IMR-90 (cell line): Measurements from ENCODE around the gene MRE11. TPM values are rescaled to one million over a fixed set of nuclear protein-coding genes. Genes with fewer than 3 reads are reported as not detected.

ENCODE experiments used
- ATAC-seq: fragments of 200-7000 bp; cut with Tn5 transposase; 2 replicates; pipeline ENCODE4 v1.9.1; 2020; ENCODE audit warnings: low read depth, mild to moderate bottlenecking, moderate library complexity
- BruUV-seq: library from RNA; stranded (reverse); fragments of 400-500 nt; replicated peaks from 2 replicates; lab custom pipeline; 2021; lab: Mats Ljungman, UMichigan
- CTCF ChIA-PET: fragments of 300-600 bp; formaldehyde crosslinking; extraction: SDS; loops from one replicate; lab custom pipeline; 2021; ENCODE audit warnings: antibody characterized with exemption; lab: Yijun Ruan, JAX
- POLR2A ChIA-PET: fragments of 300-600 bp; sonication (Branson Sonifier 250); formaldehyde crosslinking; loops from one replicate; lab custom pipeline; 2022; ENCODE audit warnings: antibody characterized with exemption; ENCODE audit not compliant: unreplicated experiment; lab: Charles Lee
- DNase-seq: peaks from one replicate; pipeline ENCODE4 v3.0.0; 2013
- H2AFZ ChIP-seq: replicated peaks from 2 replicates; pipeline ENCODE3; 2013; ENCODE audit warnings: low read length, mild to moderate bottlenecking; ENCODE audit not compliant: poor library complexity
- H2AK5ac ChIP-seq: 2 replicates; pipeline ENCODE4 v1.6.1; 2013; ENCODE audit warnings: low read depth, low read length, inconsistent platforms
- H2AK9ac ChIP-seq: replicated peaks from 2 replicates; pipeline ENCODE3; 2013; ENCODE audit warnings: mild to moderate bottlenecking, low read depth, low read length, moderate library complexity; ENCODE audit not compliant: poor library complexity
- H2BK120ac ChIP-seq: 2 replicates; pipeline ENCODE4 v1.6.1; 2013; ENCODE audit warnings: low read depth, low read length, inconsistent platforms
- H2BK15ac ChIP-seq: 3 replicates; pipeline ENCODE4 v1.6.1; 2013; ENCODE audit warnings: low read depth, low read length, inconsistent platforms
- H2BK20ac ChIP-seq: 2 replicates; pipeline ENCODE4 v1.6.1; 2013; ENCODE audit warnings: low read depth, mild to moderate bottlenecking, inconsistent platforms, low read length, moderate library complexity
- H2BK5ac ChIP-seq: 2 replicates; pipeline ENCODE4 v1.6.1; 2013; ENCODE audit warnings: mild to moderate bottlenecking, low read depth, low read length, inconsistent platforms; ENCODE audit not compliant: poor library complexity, severe bottlenecking
- H3K14ac ChIP-seq: replicated peaks from 2 replicates; pipeline ENCODE4 v1.6.1; 2013; ENCODE audit warnings: low read depth, low read length, inconsistent platforms
- H3K18ac ChIP-seq: 2 replicates; pipeline ENCODE4 v1.6.1; 2013; ENCODE audit warnings: low read depth, low read length, control low read depth
- H3K23ac ChIP-seq: 2 replicates; pipeline ENCODE4 v1.6.1; 2013; ENCODE audit warnings: low read depth, low read length, inconsistent platforms
- H3K27ac ChIP-seq: 2 replicates; pipeline ENCODE4 v1.5.1; 2013; ENCODE audit warnings: mild to moderate bottlenecking, control low read depth, low read length; ENCODE audit not compliant: insufficient read depth
- H3K27me3 ChIP-seq: 2 replicates; pipeline ENCODE4 v1.6.1; 2013; ENCODE audit warnings: low read length; ENCODE audit not compliant: control insufficient read depth, insufficient read depth
- H3K36me3 ChIP-seq: 2 replicates; pipeline ENCODE4 v1.6.1; 2013; ENCODE audit warnings: low read length, mixed read lengths; ENCODE audit not compliant: control insufficient read depth, insufficient read depth
- H3K4ac ChIP-seq: 2 replicates; pipeline ENCODE4 v1.6.1; 2013; ENCODE audit warnings: low read depth, low read length, inconsistent platforms
- H3K4me1 ChIP-seq: 2 replicates; pipeline ENCODE4 v1.6.1; 2013; ENCODE audit warnings: low read length, mixed read lengths; ENCODE audit not compliant: control insufficient read depth, insufficient read depth
- H3K4me2 ChIP-seq: 2 replicates; pipeline ENCODE4 v1.6.1; 2013; ENCODE audit warnings: low read depth, mild to moderate bottlenecking, control low read depth, low read length, moderate library complexity
- H3K4me3 ChIP-seq: 2 replicates; pipeline ENCODE4 v1.5.1; 2013; ENCODE audit warnings: low read depth, mild to moderate bottlenecking, control low read depth, low read length, moderate library complexity; ENCODE audit not compliant: insufficient read depth
- H3K56ac ChIP-seq: 2 replicates; pipeline ENCODE4 v1.6.1; 2013; ENCODE audit warnings: low read length, inconsistent platforms; ENCODE audit not compliant: insufficient read depth; ENCODE audit errors: extremely low read depth
- H3K79me1 ChIP-seq, 2 experiments: 2 replicates each; pipeline ENCODE4 v1.6.1; 2013; ENCODE audit warnings: low read length in 2 of 2, inconsistent platforms in 1 of 2, low read depth in 1 of 2
- H3K9ac ChIP-seq: 2 replicates; pipeline ENCODE4 v1.6.1; 2013; ENCODE audit warnings: low read depth, low read length, control low read depth
- H3K9me1 ChIP-seq: 2 replicates; pipeline ENCODE4 v1.6.1; 2013; ENCODE audit warnings: low read length, inconsistent platforms; ENCODE audit not compliant: insufficient read depth
- H3K9me3 ChIP-seq: 2 replicates; pipeline ENCODE4 v1.6.1; 2013; ENCODE audit warnings: low read length; ENCODE audit not compliant: control insufficient read depth, insufficient read depth
- H4K20me1 ChIP-seq: 2 replicates; pipeline ENCODE4 v1.6.1; 2013; ENCODE audit warnings: low read length, inconsistent platforms; ENCODE audit not compliant: insufficient read depth
- H4K5ac ChIP-seq: 2 replicates; pipeline ENCODE4 v1.6.1; 2013; ENCODE audit warnings: mild to moderate bottlenecking, low read depth, low read length, control low read depth
- H4K8ac ChIP-seq, 2 experiments: 2 replicates each; pipeline ENCODE4 v1.6.1; 2013; ENCODE audit warnings: low read depth in 2 of 2, low read length in 2 of 2, control low read depth in 1 of 2, inconsistent platforms in 1 of 2
- H4K91ac ChIP-seq: 2 replicates; pipeline ENCODE4 v1.6.1; 2013; ENCODE audit warnings: low read depth, low read length, inconsistent platforms; ENCODE audit not compliant: insufficient read depth
- BHLHE40 ChIP-seq: fragments of 150-350 bp; IDR thresholded peaks from 2 replicates; pipeline ENCODE4 v1.6.1; 2016; ENCODE audit warnings: mild to moderate bottlenecking, low read depth, low read length
- CEBPB ChIP-seq: IDR thresholded peaks from 2 replicates; pipeline ENCODE4 v1.6.1; 2012; ENCODE audit warnings: low read depth, low read length, improper control_type of control experiment
- CHD1 ChIP-seq: IDR thresholded peaks from 2 replicates; pipeline ENCODE4 v1.6.1; 2012; ENCODE audit warnings: low read depth, low read length, improper control_type of control experiment
- CTCF ChIP-seq: conservative IDR thresholded peaks from 2 replicates; pipeline ENCODE4 v1.5.1; 2012; ENCODE audit warnings: mild to moderate bottlenecking, low read depth, low read length, improper control_type of control experiment
- MAFK ChIP-seq: IDR thresholded peaks from 2 replicates; pipeline ENCODE4 v1.6.1; 2012; ENCODE audit warnings: low read depth, low read length, improper control_type of control experiment
- MXI1 ChIP-seq: IDR thresholded peaks from 2 replicates; pipeline ENCODE4 v1.6.1; 2012; ENCODE audit warnings: low read depth, mild to moderate bottlenecking, low read length, moderate library complexity, borderline replicate concordance
- POLR2A ChIP-seq: IDR thresholded peaks from 2 replicates; pipeline ENCODE4 v1.6.1; 2012; ENCODE audit warnings: mild to moderate bottlenecking, low read depth, low read length
- RAD21 ChIP-seq: IDR thresholded peaks from 2 replicates; pipeline ENCODE4 v1.6.1; 2012; ENCODE audit warnings: low read length, improper control_type of control experiment
- RCOR1 ChIP-seq: IDR thresholded peaks from 2 replicates; pipeline ENCODE4 v1.6.1; 2012; ENCODE audit warnings: mild to moderate bottlenecking, low read length, improper control_type of control experiment; ENCODE audit not compliant: insufficient replicate concordance
- SMC3 ChIP-seq: fragments of 150-350 bp; IDR thresholded peaks from 2 replicates; pipeline ENCODE4 v1.6.1; 2016; ENCODE audit warnings: low read depth, mild to moderate bottlenecking, antibody characterized with exemption, low read length, moderate library complexity
- USF2 ChIP-seq: fragments of 150-350 bp; IDR thresholded peaks from 2 replicates; pipeline ENCODE4 v1.6.1; 2017; ENCODE audit warnings: mild to moderate bottlenecking, antibody characterized with exemption, low read length, low read depth
- WGBS, 2 experiments: methylation state at CpG; one replicate each; pipeline versions ENCODE4 v1.1.5 to v1.1.7; 2013; ENCODE audit warnings: missing lambda C conversion rate in 2 of 2; ENCODE audit not compliant: insufficient read length in 1 of 2; ENCODE audit errors: extremely low coverage in 2 of 2; 5-methylcytosine and 5-hydroxymethylcytosine counted together
- dilution Hi-C: fragments of 300-500 bp; cut with HindIII; formaldehyde crosslinking; loops from one replicate; pipeline ENCODE4 v1.14.3; 2018; ENCODE audit warnings: low sequenced_read_pairs; ENCODE audit not compliant: unreplicated experiment
- in situ Hi-C: fragments of 300-500 bp; cut with MboI; formaldehyde crosslinking; loops from 3 replicates; pipeline ENCODE4 v1.14.3; 2019; ENCODE audit warnings: low sequenced_read_pairs, inconsistent platforms, mixed read lengths
- intact Hi-C: fragments of 100-400 bp; cut with micrococcal nuclease; formaldehyde crosslinking; loops from 2 replicates; pipeline ENCODE4 v1.10.0; 2022
- polyA plus RNA-seq, 3 experiments: library from polyadenylated mRNA; depleted of rRNA; stranded (reverse); fragments of >200 nt; gene quantifications; 2 replicates each; pipeline ENCODE4 v1.2.3, GENCODE V29; 2012; ENCODE audit warnings: low replicate concordance in 1 of 3
- total RNA-seq: library from RNA; depleted of rRNA; stranded (reverse); fragments of >200 nt; gene quantifications from 2 replicates; pipeline ENCODE4 v1.2.3, GENCODE V29; 2012

The MRE11 gene
- total and polyA plus RNA-seq, 2 of the 4 experiments (the other 2 are of a cell fraction): 9.0 to 15.6 TPM

GRCh38 chr11:94400839-94401772 lies 92.5 kb downstream of the MRE11 start, which contains the start of gene GPR83:
GPR83 (minus strand) TSS chr11:94401419; CDS start chr11:94401247, 172 bp downstream.
- H3K4ac ChIP-seq: no peak within 1 kb of the TSS
- peak within 1 kb of the TSS; percentile 90 for H2AFZ ChIP-seq
- no peaks in the 10 kb centered on the region for H3K79me1 ChIP-seq
- H2BK15ac ChIP-seq: no peak within 1 kb of the TSS
- TF ChIP-seq SMC3 (no peak), BHLHE40 (no peak), CTCF (no peak), USF2 (no peak), MXI1 (no peak), CHD1 (no peak), RAD21 (no peak), CEBPB (no peak), RCOR1 (no peak), MAFK (no peak), POLR2A (no peak)
- no peak within 1 kb of the TSS for H3K56ac ChIP-seq
- H3K4me1 ChIP-seq: peaks cover 4% of the 10 kb centered on the region; the same call in 1 of the 2 replicates
- no peak within 1 kb of the TSS for H2BK20ac ChIP-seq
- no peak within 1 kb of the TSS for H4K8ac ChIP-seq
- peaks cover 37% of the 10 kb centered on the region for H3K27me3 ChIP-seq
- no peak within 1 kb of the TSS for H3K9ac ChIP-seq
- no peak within 1 kb of the TSS for H4K91ac ChIP-seq
- H3K4me3 ChIP-seq: peak within 1 kb of the TSS; percentile 36
- no peak within 1 kb of the TSS for H4K5ac ChIP-seq
- H4K20me1 ChIP-seq: no peaks in the 10 kb centered on the region
- in situ Hi-C loops: no loop called here
- dilution Hi-C loops: no loop called here
- H2BK120ac ChIP-seq: no peak within 1 kb of the TSS
- H3K27ac ChIP-seq: no peak within 1 kb of the TSS
- ChIA-PET CTCF (interaction anchor here (0.6 kb wide), 1 partner anchor 480 kb away, joined by 3 read pairs; no protein-coding TSS in a partner anchor), POLR2A (no interaction called here)
- 11% methylated on average over 7 of the region's 73 CpGs; no CpG with 5 or more reads in 1 of the 2 experiments for WGBS, 2 experiments
- intact Hi-C loops: no loop called here
- DNase-seq (peak; percentile 12), ATAC-seq (peak; percentile 82)
- no peaks in the 10 kb centered on the region for H3K9me1 ChIP-seq
- no peak within 1 kb of the TSS for H3K18ac ChIP-seq
- no peaks in the 10 kb centered on the region; the same call in 1 of the 2 replicates for H3K9me3 ChIP-seq
- H3K4me2 ChIP-seq: peak within 1 kb of the TSS; percentile 93
- no peak within 1 kb of the TSS for H2AK5ac ChIP-seq
- BruUV-seq: no TSS peak
- peak within 1 kb of the TSS; percentile 67 for H2AK9ac ChIP-seq
- no peaks in the 10 kb centered on the region for H3K36me3 ChIP-seq
- no peak within 1 kb of the TSS; the same call in 1 of the 2 replicates for H3K23ac ChIP-seq
- no peak within 1 kb of the TSS for H3K14ac ChIP-seq
- H2BK5ac ChIP-seq: no peak within 1 kb of the TSS
